K562 (cell line): ENCODE data around the gene OR8G5. TPM values are rescaled to one million over a fixed set of nuclear protein-coding genes. Genes with fewer than 3 reads are reported as not detected.

Source experiments
- AFF1 ChIP-seq, 2 experiments: fragments of 450-650 bp; IDR thresholded peaks; 2 replicates each; pipeline ENCODE4 v1.6.1; 2018; ENCODE audit warnings: mild to moderate bottlenecking in 2 of 2, low read depth in 1 of 2; ENCODE audit not compliant: partially characterized antibody in 2 of 2
- BHLHE40 ChIP-seq: IDR thresholded peaks from 2 replicates; pipeline ENCODE4 v1.6.1; 2011; ENCODE audit warnings: low read length, improper control_type of control experiment
- COPS2 ChIP-seq: fragments of 450-650 bp; conservative IDR thresholded peaks from 2 replicates; pipeline ENCODE4 v1.6.1; 2016; ENCODE audit warnings: mild to moderate bottlenecking, moderate library complexity
- CUX1 ChIP-seq: fragments of 200-800 bp; sonication (Bioruptor generic); IDR thresholded peaks from 2 replicates; pipeline ENCODE4 v1.6.1; 2016; ENCODE audit warnings: missing genetic modification characterization, missing compliant biosample characterization
- ETS2 ChIP-seq: IDR thresholded peaks from 2 replicates; pipeline ENCODE4 v1.6.1; 2016; ENCODE audit warnings: borderline replicate concordance, missing genetic modification characterization, mild to moderate bottlenecking, moderate library complexity, missing compliant biosample characterization; ENCODE audit not compliant: poor library complexity, severe bottlenecking
- HDAC1 ChIP-seq, 2 experiments: fragments of 450-650 bp; IDR thresholded peaks; 2 replicates each; pipeline ENCODE4 v1.6.1; 2016 to 2017; ENCODE audit warnings: inconsistent platforms in 1 of 2, mild to moderate bottlenecking in 1 of 2, moderate library complexity in 1 of 2
- HEY1 ChIP-seq: fragments of 250-450 bp; sonication (Bioruptor Pico); IDR thresholded peaks from 2 replicates; pipeline ENCODE4 v1.5.0; 2020; ENCODE audit warnings: mild to moderate bottlenecking, moderate library complexity, borderline replicate concordance
- HLTF ChIP-seq: fragments of 450-650 bp; IDR thresholded peaks from 2 replicates; pipeline ENCODE4 v1.6.1; 2016
- IFI16 ChIP-seq: fragments of 250-450 bp; sonication (Bioruptor Pico); IDR thresholded peaks from 2 replicates; pipeline ENCODE4 v2.1.2; 2022; ENCODE audit warnings: mild to moderate bottlenecking, inconsistent platforms
- JUN ChIP-seq, 2 experiments: sonication (generic) in 1 of 2; formaldehyde crosslinking in 1 of 2; IDR thresholded peaks; 2 replicates each; pipeline versions ENCODE4 v1.6.1 to v1.8.0; 2012 to 2022; ENCODE audit warnings: borderline replicate concordance in 2 of 2, mild to moderate bottlenecking in 2 of 2, improper control_type of control experiment in 1 of 2, low read depth in 1 of 2, low read length in 1 of 2, missing genetic modification reagents in 1 of 2
- NFIX ChIP-seq: fragments of 250-450 bp; sonication (Bioruptor Pico); IDR thresholded peaks from 2 replicates; pipeline ENCODE4 v1.4.0; 2020; ENCODE audit warnings: low read depth, mild to moderate bottlenecking, moderate library complexity
- SMAD1 ChIP-seq: fragments of 150-350 bp; IDR thresholded peaks from 2 replicates; pipeline ENCODE4 v1.6.1; 2014; ENCODE audit warnings: low read length, low read depth; ENCODE audit not compliant: partially characterized antibody
- SUPT5H ChIP-seq: fragments of 450-650 bp; IDR thresholded peaks from 2 replicates; pipeline ENCODE4 v1.6.1; 2016
- ZBTB49 ChIP-seq: sonication (generic); formaldehyde crosslinking; IDR thresholded peaks from 2 replicates; pipeline ENCODE4 v1.8.0; 2022; ENCODE audit warnings: missing genetic modification reagents, mild to moderate bottlenecking, borderline replicate concordance
- ZNF764 ChIP-seq: fragments of 250-450 bp; sonication (Bioruptor Pico); IDR thresholded peaks from 2 replicates; pipeline ENCODE4 v1.4.0; 2020; ENCODE audit warnings: low read depth, mild to moderate bottlenecking, moderate library complexity
- polyA plus RNA-seq, 8 experiments: library from polyadenylated mRNA; depleted of rRNA in 4 of 8; stranded (reverse) in 5 of 8; unstranded in 3 of 8; fragments of >200 nt; fragmentation: Nextera tagmentation in 2 of 8; fragmentation: Illumina TruSeq in 1 of 8; extraction: Ambion mirVana in 2 of 8; extraction: Trizol in 1 of 8; gene quantifications; 2 replicates each; pipeline versions ENCODE4 v1.2.1 to v1.2.3, GENCODE V29; 2011 to 2014; ENCODE audit warnings: inconsistent platforms in 1 of 8, missing spikeins in 1 of 8
- total RNA-seq, 7 experiments: library from RNA; depleted of rRNA in 6 of 7; stranded (reverse); fragments of >200 nt in 6 of 7; fragmentation: Illumina TruSeq in 2 of 7; extraction: Trizol in 2 of 7; gene quantifications; 2 replicates each; pipeline versions ENCODE4 v1.2.1 to v1.2.3, GENCODE V29; 2011 to 2021; ENCODE audit warnings: low replicate concordance in 1 of 7

The OR8G5 gene
- total and polyA plus RNA-seq, 9 of the 15 experiments (the other 6 are each of a cell fraction or from before 2014, with no cell fraction given): 0.18 to 3.8 (median 1.7) TPM

- TF ChIP-seq CUX1: peak; percentile 86
- peak; percentile 53 for TF ChIP-seq SMAD1
- TF ChIP-seq COPS2: no peak
- peak; percentile 58 to 65 for TF ChIP-seq AFF1 (IDR thresholded peaks at IDR 0.05; ENCODE audit: low read depth in 1 of 2, partially characterized antibody in 2 of 2)
- peak in 1 of 2 experiments; percentile 88; a peak in 2 of 4 replicates for TF ChIP-seq HDAC1 (IDR thresholded peaks at IDR 0.05)
- TF ChIP-seq ZNF764 (CRISPR knock-in tag): no peak
- no peak for TF ChIP-seq HEY1 (CRISPR knock-in tag)
- TF ChIP-seq HLTF: no peak
- peak; percentile 76; the same call in 1 of the 2 replicates for TF ChIP-seq JUN (IDR thresholded peaks at IDR 0.05; ENCODE audit: borderline replicate concordance, low read depth, low read length)
- TF ChIP-seq JUN (CRISPR knock-in tag; IDR thresholded peaks at IDR 0.05; ENCODE audit: borderline replicate concordance): no peak
- no peak for TF ChIP-seq ETS2
- TF ChIP-seq IFI16: no peak
- TF ChIP-seq BHLHE40: no peak
- 0 out of 2 replicates have a peak, but pooled peaks have one; percentile 43 for TF ChIP-seq SUPT5H
- no peak for TF ChIP-seq NFIX (CRISPR knock-in tag)
- no peak for TF ChIP-seq ZBTB49
Measured at GRCh38 chr11:124207102-124207792, 48.9 kb upstream of the OR8G5 start (continued).
